Astrocyte of the spinal cord (primary cell): Measurements from ENCODE around the gene POU6F2.

ENCODE experiments used
- DNase-seq: peaks from one replicate; pipeline ENCODE4 v3.0.0; 2011; ENCODE audit warnings: low read depth, low spot score
- H3K4me3 ChIP-seq: 2 replicates; pipeline ENCODE4 v1.5.1; 2011; ENCODE audit warnings: low read depth, mild to moderate bottlenecking, low read length, moderate library complexity
- in situ Hi-C: cut with HindIII; loops from 2 replicates; pipeline ENCODE4 v1.10.0; 2017; ENCODE audit warnings: low sequenced_read_pairs
- TF ChIP-seq, protein P1 (sequence below): IDR thresholded peaks from 2 replicates; pipeline ENCODE4 v1.5.1; 2012; ENCODE audit warnings: low read depth, mild to moderate bottlenecking, low read length, inconsistent platforms

The POU6F2 gene

DNA sequence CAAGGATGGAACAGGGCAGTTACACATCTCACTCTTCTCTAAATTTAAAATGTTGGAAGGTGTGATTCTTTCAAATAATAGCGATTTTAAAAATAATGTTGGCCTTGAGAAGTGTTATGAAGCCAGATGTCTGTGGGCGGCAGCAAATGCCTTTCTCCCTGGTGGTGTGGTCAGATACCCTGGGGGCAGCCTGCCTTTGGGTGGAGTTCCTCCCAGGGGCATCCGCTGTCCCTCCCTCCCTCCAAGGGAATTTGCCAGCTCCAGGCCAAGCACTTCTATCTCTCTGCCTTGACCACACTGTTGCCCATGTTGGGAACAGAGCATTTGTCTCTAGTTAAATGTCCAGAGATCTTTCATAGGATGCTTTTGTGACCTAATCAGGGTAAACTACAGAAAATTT lies 121.4 kb downstream of the POU6F2 start:
- TF ChIP-seq, protein P1, sequence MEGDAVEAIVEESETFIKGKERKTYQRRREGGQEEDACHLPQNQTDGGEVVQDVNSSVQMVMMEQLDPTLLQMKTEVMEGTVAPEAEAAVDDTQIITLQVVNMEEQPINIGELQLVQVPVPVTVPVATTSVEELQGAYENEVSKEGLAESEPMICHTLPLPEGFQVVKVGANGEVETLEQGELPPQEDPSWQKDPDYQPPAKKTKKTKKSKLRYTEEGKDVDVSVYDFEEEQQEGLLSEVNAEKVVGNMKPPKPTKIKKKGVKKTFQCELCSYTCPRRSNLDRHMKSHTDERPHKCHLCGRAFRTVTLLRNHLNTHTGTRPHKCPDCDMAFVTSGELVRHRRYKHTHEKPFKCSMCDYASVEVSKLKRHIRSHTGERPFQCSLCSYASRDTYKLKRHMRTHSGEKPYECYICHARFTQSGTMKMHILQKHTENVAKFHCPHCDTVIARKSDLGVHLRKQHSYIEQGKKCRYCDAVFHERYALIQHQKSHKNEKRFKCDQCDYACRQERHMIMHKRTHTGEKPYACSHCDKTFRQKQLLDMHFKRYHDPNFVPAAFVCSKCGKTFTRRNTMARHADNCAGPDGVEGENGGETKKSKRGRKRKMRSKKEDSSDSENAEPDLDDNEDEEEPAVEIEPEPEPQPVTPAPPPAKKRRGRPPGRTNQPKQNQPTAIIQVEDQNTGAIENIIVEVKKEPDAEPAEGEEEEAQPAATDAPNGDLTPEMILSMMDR, result no peak
- no peak for DNase-seq
- in situ Hi-C loops, result no loop called here
- no peak overlapping the region for H3K4me3 ChIP-seq

DNA sequence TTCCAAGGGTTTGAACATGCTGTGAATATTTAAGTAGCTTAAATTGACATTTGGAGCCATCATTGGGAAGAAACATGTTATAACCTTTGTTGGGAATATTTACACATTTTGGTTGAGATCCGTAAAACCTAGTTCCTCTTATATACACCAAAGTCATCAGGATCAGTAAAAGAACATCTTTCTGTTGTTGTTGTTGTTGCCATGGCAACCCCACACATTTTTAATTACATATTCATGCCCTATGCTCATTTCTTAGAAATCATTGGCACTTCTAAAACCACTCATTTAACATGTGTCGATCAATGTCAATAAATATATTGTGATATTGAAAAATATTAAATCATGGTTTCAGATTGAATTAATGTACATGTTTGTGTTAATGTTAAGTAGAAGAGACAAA lies 122.6 kb downstream of the POU6F2 start:
- no peak for DNase-seq
- TF ChIP-seq, protein P1, result no peak
- in situ Hi-C loops, result no loop called here
- H3K4me3 ChIP-seq, result no peak overlapping the region

DNA sequence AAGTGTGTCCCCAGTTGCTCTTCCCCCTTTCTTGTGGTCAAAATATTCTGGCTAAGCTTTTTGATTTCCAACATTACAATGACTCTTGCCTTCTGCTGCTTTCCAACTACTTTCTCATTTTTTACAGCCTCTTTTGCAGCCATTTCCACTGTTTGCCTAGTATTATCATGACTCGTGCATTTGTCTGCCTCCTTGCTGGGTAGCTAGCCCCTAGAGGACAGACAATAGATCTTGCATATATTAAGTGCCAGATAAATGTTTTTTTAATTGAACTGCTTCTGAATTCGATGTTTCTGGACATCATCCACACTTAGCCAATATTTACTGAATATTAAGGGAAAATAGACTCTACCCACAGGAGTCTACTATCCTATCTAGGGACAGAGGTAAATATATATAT lies 124.5 kb downstream of the POU6F2 start:
- DNase-seq, result no peak
- TF ChIP-seq, protein P1, result no peak
- in situ Hi-C loops, result no loop called here
- no peak overlapping the region for H3K4me3 ChIP-seq

DNA sequence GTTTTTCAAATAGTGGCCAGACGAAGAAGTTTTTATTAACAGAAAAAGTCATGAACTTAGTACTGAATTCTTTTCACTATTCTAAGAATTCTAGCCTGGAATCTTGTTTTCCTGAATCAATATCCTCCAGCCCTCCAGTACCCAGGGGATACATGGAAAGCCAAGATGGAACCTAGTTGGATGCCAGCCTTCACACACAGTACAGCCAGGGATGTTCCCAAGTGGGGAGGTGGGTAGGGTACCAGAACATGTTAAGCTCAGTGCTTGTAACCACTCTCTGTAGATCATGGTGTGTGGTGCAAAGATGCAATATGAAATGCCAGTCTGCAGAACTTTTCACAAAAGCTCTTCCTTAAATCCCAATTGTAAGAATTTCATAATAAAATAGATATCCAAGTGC lies 128.0 kb downstream of the POU6F2 start:
- in situ Hi-C loops, result no loop called here
- H3K4me3 ChIP-seq, result no peak overlapping the region
- no peak for DNase-seq
- TF ChIP-seq, protein P1, result no peak

DNA sequence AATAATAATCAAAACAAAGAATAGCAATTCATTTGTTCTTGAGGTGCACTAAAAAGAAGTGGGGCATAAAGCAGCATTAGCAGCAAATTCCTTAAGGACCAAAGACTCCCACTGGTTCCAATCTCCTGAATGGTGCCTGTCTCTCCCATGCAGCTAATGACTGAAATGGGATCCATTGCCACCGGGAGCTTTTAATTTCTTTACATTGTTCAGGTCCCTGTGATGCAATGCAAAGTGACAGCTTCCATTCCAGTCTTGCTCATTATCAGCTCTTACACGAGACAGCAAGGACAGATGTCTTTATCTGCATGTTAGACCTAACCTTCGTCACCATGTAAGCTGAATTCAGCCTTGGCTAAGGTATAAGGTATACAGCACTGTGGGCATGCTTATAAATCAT lies 148.1 kb downstream of the POU6F2 start:
- in situ Hi-C loops, result no loop called here
- H3K4me3 ChIP-seq, result no peak overlapping the region

DNA sequence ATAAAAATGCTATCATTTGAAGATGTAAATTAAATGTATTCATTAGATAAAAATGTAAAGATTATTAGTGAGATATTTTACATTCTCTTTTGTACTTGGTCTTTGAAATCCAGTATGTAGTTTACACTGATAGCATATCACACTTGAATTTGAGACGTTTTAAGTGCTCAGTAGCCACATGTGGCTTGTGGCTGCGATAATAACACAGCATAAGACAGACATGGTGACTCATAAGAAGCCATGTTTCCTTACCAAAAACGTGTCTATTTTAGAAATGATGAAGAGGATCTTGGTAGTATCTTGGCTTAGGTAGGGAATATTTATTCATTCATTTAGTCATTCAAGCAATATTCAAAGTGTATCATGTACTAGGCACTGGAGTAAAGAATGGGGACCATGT lies 149.3 kb downstream of the POU6F2 start:
- DNase-seq, result no peak
- in situ Hi-C loops, result no loop called here
- TF ChIP-seq, protein P1, result no peak
- H3K4me3 ChIP-seq, result no peak overlapping the region

More for the DNA sequence above, 148.1 kb downstream of the POU6F2 start:
- TF ChIP-seq, protein P1, result no peak
- DNase-seq, result no peak

DNA sequence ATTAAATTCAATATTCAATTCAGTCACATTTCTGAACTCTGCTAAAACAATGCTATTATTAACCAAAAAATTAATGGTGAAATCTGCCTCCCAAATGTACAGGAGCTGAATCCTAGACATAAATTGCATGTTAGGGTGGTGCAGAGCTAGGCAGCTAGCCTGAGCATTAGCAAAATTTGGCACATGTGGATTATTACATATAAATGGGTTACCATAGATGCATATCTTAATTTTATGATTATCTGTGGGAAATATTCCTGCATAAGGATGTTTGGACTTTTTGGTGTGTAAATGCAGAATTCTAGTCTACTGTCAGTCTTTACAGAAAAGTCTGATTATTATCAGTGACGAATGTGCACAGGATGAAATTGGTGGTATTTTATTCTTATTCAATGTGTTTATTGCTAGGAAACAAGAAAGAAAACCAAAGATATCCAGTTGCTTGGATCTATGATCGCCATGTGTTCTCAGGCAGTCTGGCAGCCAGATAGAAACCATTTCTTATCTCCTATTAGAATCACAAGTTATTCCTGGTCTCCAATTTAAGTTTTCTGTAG lies 150.7 kb downstream of the POU6F2 start:
- TF ChIP-seq, protein P1, result no peak
- no peak for DNase-seq

More for the DNA sequence above, 150.7 kb downstream of the POU6F2 start:
- no peak overlapping the region for H3K4me3 ChIP-seq
- in situ Hi-C loops, result no loop called here
